Measurements from ENCODE around the gene METRN.
A peak's percentile ranks its signal among the peaks of the same experiment; 100 is the strongest.

The METRN gene

DNA sequence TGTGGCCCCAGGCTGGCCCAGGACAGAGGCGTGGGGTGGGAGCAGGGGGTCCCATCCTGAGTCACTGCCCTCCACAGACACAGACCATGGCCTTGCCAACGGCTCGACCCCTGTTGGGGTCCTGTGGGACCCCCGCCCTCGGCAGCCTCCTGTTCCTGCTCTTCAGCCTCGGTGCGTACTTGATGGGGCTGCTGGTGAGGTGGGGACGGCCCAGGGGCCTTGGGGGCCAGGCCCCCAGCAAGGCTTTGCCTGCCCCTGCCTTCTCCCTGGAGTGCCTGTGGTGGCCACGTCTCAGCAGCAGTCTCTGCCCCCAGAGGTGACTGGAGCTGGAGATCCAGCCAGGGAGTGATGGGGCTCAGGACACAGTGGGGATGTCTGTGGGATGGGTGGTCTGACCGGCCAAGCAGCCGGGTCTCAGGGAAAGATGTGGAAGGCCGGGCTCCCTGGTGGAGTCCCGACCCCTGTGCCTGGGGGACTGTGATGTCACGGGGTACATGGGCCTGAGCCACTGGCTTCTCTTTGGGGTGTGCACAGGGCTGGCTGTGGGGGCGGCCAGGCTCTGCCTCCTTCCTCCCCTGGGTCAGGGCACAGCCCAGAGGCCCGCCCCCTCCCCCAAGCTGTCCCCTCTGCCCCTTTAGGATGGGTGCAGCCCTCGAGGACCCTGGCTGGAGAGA lies 47.8 kb downstream of the METRN start:
- ChIA-PET CTCF (no interaction called here), POLR2A (interaction anchor here (1.0 kb wide), 1 partner anchor 11 kb away, joined by 5 read pairs; no protein-coding TSS in a partner anchor)
- H3K4me3 ChIP-seq (ENCODE audit: low read depth, low read length), result no peak overlapping the region
- no peak overlapping the region for H3K27ac ChIP-seq (ENCODE audit: extremely low read depth, low read depth, low read length)
- H3K36me3 ChIP-seq (ENCODE audit: control insufficient read depth in 2 of 2, insufficient read depth in 1 of 2, low read length in 2 of 2), result no peaks in the 10 kb centered on the region
- no peak for TF ChIP-seq ZNF354C (tag by site-specific recombination; IDR thresholded peaks at IDR 0.05; ENCODE audit: borderline replicate concordance, low read depth)
- TF ChIP-seq GLIS1 (tag by site-specific recombination; IDR thresholded peaks at IDR 0.05), result peak; percentile 29; the same call in 1 of the 2 replicates
- 0 out of 2 replicates have a peak, but pooled peaks have one; percentile 8 for TF ChIP-seq ZFHX2 (tag by site-specific recombination; conservative IDR thresholded peaks at IDR 0.05)
- TF ChIP-seq, protein P1, sequence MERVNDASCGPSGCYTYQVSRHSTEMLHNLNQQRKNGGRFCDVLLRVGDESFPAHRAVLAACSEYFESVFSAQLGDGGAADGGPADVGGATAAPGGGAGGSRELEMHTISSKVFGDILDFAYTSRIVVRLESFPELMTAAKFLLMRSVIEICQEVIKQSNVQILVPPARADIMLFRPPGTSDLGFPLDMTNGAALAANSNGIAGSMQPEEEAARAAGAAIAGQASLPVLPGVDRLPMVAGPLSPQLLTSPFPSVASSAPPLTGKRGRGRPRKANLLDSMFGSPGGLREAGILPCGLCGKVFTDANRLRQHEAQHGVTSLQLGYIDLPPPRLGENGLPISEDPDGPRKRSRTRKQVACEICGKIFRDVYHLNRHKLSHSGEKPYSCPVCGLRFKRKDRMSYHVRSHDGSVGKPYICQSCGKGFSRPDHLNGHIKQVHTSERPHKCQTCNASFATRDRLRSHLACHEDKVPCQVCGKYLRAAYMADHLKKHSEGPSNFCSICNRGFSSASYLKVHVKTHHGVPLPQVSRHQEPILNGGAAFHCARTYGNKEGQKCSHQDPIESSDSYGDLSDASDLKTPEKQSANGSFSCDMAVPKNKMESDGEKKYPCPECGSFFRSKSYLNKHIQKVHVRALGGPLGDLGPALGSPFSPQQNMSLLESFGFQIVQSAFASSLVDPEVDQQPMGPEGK (tag by site-specific recombination; IDR thresholded peaks at IDR 0.05), result no peak
- no peaks in the 10 kb centered on the region for H3K9me3 ChIP-seq (ENCODE audit: control insufficient read depth, insufficient read depth, low read depth, low read length)
- H3K4me1 ChIP-seq (ENCODE audit: control insufficient read depth, insufficient read depth, low read length), result no peaks in the 10 kb centered on the region

DNA sequence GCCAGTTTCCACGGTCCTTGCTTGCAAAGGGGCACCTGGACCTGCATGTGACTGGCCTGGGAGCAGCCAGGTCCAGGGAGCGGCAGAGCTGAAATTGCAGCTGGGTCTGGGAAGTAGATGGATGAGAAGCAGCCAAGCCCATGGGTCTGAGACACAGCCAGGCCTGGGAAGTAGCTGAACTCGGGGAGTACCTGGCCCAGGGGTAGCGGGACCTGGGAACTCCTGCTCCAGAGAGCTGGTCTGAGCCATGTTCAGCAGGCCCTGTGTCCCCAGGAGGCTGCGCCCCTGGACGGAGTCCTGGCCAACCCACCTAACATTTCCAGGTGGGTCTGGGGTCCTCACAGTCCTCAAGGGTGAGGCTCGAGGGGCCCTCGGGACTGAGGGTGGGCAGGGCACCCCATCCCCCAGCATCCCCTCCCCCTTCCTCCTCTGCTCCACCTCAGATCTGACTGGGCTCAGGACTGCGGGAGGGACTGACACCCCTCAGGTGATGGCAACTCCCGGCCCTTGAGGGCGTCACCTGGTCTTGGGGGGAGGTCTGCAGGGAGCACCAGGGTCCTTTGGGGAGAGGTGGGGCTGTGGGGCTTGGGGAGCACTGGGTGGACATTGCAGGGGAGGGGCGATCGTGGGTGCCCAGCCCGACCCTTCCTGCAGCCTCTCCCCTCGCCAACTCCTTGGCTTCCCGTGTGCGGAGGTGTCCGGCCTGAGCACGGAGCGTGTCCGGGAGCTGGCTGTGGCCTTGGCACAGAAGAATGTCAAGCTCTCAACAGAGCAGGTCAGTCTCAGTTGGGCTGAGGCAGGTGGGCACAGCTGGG lies 48.7 kb downstream of the METRN start:
- CTCF ChIA-PET, result no interaction called here
- POLR2A ChIA-PET, result interaction anchor here (1.0 kb wide), 1 partner anchor 10 kb away, joined by 5 read pairs; no protein-coding TSS in a partner anchor
- TF ChIP-seq ZNF394 (tag by site-specific recombination; IDR thresholded peaks at IDR 0.05; ENCODE audit: borderline replicate concordance) (peak; percentile 99), ZNF529 (tag by site-specific recombination; IDR thresholded peaks at IDR 0.05; ENCODE audit: insufficient replicate concordance) (no peak)
- H3K4me3 ChIP-seq (ENCODE audit: low read depth, low read length), result no peak overlapping the region
- no peaks in the 10 kb centered on the region for H3K9me3 ChIP-seq (ENCODE audit: control insufficient read depth, insufficient read depth, low read depth, low read length)
- H3K4me1 ChIP-seq (ENCODE audit: control insufficient read depth, insufficient read depth, low read length), result no peaks in the 10 kb centered on the region
- no peak overlapping the region for H3K27ac ChIP-seq (ENCODE audit: extremely low read depth, low read depth, low read length)
- H3K36me3 ChIP-seq (ENCODE audit: control insufficient read depth in 2 of 2, insufficient read depth in 1 of 2, low read length in 2 of 2), result no peaks in the 10 kb centered on the region

DNA sequence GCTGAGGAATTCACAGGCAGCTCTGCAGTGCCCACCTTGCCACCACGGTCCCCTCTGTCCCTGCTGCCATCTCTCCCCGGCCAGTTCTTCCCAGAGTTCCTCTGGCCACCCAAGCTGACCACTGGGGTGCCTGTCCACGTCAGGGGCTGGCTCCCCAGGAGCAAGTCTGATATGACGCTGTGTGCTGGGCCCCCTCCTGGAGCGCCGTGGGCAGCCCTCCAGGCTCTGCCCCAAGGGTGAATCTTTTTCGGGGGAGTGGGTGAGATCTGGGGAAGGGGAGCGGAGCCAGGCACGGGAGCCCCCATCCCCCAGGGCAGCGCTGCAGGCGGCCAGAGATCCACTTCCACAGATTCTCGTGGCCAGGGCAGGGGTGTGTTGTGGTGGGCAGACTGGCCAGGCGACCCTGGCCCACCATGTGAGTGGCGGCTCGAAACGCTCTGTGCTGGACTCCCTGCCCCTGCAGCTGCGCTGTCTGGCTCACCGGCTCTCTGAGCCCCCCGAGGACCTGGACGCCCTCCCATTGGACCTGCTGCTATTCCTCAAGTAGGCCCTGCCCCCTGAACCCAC lies 49.3 kb downstream of the METRN start:
- ChIA-PET POLR2A (no interaction called here), CTCF (no interaction called here)
- Histone ChIP-seq H3K36me3 (ENCODE audit: control insufficient read depth in 2 of 2, insufficient read depth in 1 of 2, low read length in 2 of 2) (no peaks in the 10 kb centered on the region), H3K9me3 (ENCODE audit: control insufficient read depth, insufficient read depth, low read depth, low read length) (no peaks in the 10 kb centered on the region), H3K27ac (ENCODE audit: extremely low read depth, low read depth, low read length) (no peak overlapping the region), H3K4me3 (ENCODE audit: low read depth, low read length) (no peak overlapping the region), H3K4me1 (ENCODE audit: control insufficient read depth, insufficient read depth, low read length) (no peaks in the 10 kb centered on the region)
- no peak for TF ChIP-seq ZNF48 (tag by site-specific recombination; IDR thresholded peaks at IDR 0.05)
- TF ChIP-seq, protein P2, sequence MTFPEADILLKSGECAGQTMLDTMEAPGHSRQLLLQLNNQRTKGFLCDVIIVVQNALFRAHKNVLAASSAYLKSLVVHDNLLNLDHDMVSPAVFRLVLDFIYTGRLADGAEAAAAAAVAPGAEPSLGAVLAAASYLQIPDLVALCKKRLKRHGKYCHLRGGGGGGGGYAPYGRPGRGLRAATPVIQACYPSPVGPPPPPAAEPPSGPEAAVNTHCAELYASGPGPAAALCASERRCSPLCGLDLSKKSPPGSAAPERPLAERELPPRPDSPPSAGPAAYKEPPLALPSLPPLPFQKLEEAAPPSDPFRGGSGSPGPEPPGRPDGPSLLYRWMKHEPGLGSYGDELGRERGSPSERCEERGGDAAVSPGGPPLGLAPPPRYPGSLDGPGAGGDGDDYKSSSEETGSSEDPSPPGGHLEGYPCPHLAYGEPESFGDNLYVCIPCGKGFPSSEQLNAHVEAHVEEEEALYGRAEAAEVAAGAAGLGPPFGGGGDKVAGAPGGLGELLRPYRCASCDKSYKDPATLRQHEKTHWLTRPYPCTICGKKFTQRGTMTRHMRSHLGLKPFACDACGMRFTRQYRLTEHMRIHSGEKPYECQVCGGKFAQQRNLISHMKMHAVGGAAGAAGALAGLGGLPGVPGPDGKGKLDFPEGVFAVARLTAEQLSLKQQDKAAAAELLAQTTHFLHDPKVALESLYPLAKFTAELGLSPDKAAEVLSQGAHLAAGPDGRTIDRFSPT (tag by site-specific recombination; IDR thresholded peaks at IDR 0.05), result 0 out of 2 replicates have a peak, but pooled peaks have one; percentile 57
- TF ChIP-seq, protein P3, sequence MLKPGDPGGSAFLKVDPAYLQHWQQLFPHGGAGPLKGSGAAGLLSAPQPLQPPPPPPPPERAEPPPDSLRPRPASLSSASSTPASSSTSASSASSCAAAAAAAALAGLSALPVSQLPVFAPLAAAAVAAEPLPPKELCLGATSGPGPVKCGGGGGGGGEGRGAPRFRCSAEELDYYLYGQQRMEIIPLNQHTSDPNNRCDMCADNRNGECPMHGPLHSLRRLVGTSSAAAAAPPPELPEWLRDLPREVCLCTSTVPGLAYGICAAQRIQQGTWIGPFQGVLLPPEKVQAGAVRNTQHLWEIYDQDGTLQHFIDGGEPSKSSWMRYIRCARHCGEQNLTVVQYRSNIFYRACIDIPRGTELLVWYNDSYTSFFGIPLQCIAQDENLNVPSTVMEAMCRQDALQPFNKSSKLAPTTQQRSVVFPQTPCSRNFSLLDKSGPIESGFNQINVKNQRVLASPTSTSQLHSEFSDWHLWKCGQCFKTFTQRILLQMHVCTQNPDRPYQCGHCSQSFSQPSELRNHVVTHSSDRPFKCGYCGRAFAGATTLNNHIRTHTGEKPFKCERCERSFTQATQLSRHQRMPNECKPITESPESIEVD (tag by site-specific recombination; IDR thresholded peaks at IDR 0.05), result no peak
- TF ChIP-seq ZNF585B (tag by site-specific recombination; IDR thresholded peaks at IDR 0.05), result no peak
- no peak for TF ChIP-seq BCL11B (tag by site-specific recombination; IDR thresholded peaks at IDR 0.05; ENCODE audit: low read depth)
- TF ChIP-seq, protein P4, sequence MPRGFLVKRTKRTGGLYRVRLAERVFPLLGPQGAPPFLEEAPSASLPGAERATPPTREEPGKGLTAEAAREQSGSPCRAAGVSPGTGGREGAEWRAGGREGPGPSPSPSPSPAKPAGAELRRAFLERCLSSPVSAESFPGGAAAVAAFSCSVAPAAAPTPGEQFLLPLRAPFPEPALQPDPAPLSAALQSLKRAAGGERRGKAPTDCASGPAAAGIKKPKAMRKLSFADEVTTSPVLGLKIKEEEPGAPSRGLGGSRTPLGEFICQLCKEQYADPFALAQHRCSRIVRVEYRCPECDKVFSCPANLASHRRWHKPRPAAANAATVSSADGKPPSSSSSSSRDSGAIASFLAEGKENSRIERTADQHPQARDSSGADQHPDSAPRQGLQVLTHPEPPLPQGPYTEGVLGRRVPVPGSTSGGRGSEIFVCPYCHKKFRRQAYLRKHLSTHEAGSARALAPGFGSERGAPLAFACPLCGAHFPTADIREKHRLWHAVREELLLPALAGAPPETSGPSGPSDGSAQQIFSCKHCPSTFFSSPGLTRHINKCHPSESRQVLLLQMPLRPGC (tag by site-specific recombination; IDR thresholded peaks at IDR 0.05), result no peak

All from HEK293 (cell line).